GM10847 (cell line): Measurements from ENCODE around the gene MAMDC2.

ENCODE experiments used
- POLR2A ChIP-seq: IDR thresholded peaks from 2 replicates; pipeline ENCODE4 v1.6.1; 2011; ENCODE audit not compliant: insufficient read length; ENCODE audit errors: extremely low read depth

Gene MAMDC2

DNA sequence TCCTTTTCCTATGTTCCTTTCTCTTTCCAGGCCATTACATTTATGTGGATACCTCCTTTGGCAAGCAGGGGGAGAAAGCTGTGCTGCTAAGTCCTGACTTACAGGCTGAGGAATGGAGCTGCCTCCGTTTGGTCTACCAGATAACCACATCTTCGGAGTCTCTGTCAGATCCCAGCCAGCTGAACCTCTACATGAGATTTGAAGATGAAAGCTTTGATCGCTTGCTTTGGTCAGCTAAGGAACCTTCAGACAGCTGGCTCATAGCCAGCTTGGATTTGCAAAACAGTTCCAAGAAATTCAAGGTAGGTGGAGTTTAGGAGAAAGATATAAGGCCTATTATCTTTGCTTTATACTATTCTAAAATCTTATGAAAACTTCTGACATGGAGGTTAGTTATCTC lies 64.5 kb downstream of the MAMDC2 start:
- TF ChIP-seq POLR2A = no peak

DNA sequence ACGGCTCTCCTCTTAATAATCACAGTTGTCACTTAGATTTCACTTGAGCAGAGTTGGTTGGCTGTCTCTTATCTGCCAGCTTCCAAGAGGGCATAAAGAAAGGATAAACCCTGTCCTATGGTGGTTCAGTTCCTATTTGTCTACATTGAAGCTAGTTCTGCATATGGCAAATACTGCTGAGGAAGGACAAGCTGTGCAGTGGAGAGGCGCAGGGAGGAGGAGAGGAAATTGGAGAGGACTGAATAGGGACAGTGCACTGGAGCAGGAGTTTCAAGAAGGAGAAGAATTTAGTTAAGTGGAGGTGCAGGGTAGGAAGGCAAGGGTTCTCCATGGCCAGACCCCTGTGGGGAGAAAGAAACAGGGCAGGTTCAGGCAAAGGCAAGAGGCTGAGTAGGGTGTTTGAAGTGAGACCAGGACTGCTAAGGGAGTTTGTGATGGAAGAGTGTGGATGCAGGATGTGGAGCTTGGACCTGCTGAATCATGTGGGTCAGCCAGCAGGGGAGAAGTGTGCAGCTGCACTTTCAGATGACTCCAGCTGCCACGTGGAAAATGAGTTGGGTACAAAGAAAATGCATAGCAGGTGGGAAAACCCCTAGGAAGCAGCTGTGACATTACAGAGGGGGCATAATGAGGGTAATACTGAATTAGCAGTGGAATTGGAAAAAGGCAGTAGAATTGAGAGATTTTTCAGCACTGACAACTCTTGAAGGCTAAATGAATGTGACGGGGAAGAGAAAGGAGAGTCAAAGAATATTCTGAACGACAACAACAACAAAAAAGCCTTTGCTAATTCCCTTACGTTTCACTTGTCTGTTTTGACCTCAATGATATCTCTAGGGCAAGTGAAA lies 66.8 kb downstream of the MAMDC2 start:
- TF ChIP-seq POLR2A = no peak

DNA sequence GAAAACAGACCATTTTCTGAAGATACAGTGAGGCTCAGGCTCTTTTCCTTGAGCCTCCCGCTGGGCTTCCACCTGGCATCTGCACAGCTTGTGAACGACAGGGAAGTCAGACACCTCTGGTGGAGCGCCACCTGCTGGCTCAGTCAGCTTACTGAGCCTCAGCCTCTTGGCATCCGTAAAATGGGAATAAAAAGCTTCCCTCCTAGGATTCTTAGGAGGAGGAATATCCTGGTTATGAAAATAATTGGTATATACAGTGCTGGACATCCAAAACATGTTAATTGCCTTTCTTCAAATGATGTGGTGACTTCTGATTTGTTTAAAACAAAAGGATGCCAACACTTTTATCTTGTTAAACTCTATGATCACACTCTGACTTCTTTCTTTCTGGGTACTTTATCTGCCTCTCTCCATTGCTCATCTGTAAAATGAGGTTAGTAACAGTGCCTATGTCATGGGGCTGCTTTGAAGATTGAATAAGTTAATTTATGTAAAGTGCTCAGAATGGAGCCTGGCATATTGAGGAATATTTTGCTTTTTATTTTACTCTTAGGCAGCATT lies 67.5 kb downstream of the MAMDC2 start:
- no peak for TF ChIP-seq POLR2A

DNA sequence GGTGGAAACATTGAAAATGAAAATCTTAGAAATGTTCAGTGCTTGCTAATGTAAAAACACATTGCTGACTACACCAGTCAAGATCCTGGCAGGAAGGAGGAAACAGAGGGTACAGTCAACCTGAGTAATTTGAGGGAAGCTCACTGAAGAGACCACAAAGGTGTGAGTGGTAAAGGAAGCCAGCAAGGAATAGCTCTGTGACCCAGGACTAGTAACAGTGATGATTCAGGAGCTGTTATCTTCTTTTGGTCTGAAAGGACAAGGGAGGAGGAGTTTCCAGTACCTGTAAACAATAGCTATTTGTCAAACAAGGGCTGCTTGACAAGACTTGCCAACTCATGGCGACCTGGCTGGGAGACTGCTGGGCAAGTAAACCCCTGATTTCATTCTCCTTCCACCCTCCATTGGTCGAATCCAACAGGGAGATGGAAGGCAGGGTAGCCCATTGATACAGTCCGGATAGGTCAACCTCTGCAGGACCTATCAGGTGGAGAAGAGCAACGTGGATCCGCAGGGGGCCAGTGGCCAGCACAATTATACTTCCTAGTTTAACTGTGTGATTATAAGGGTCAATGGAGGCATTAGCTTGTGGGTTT lies 68.1 kb downstream of the MAMDC2 start:
- no peak for TF ChIP-seq POLR2A

DNA sequence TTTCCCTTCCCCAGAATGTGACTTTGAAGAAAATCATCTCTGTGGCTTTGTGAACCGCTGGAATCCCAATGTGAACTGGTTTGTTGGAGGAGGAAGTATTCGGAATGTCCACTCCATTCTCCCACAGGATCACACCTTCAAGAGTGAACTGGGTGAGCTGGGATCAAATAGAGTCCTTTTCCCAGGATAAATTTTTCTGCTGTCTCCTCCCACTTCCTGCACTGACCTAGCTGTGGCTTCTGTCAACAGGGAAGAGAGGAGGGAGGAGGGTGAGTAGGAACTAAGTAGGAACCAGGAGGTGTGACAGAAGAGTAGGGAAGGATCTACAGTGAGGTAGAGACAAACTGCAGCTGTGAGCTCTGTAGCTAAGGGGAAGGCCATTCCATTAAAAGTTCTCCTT lies 69.3 kb downstream of the MAMDC2 start:
- no peak for TF ChIP-seq POLR2A

DNA sequence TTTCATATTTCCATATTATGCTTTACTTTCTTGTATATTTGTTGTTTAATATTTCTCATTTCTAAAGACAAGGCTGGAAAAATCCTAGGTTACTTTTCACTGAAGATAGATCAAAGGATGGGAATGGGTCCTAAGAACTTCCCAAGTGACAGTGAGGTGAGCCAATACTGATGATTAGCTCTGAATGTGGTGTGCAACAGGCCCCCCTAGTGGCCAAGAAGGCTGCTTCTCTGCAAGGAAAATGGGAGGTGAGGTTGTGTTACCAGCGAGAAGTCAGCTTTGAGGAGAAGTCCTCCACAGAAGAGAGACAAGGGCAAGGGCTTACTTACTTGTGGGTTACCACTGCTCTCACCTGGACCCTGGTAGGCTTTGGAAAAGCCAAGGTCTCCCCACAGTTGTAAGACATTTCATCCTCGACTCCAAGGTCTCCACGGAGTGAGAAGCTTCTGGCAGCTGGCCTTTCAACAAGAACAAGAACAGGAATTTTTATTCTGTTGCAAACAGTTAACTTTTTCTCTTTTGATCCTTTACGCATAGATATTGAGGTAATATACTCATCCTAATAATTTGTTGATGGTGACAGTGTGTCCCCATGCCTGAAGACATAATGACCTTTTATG lies 69.9 kb downstream of the MAMDC2 start:
- no peak for TF ChIP-seq POLR2A

DNA sequence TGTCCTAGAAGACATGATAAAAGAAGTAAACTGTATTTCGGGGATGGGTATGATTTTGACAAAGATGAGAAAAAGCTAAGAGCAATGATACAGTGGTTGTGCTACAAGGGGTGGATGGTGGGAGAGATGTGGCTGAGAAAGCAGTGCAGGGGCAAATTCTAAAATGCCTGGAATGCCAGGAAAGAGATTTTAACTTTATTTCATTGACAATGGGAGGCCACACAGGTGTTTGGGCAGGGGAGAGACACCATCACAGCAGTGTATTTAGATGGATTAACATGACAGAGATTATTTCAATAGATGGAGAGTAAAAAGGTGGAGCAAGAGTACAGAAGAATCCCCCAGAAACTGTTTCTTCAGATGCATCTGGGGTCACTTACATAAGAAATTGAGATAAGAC lies 71.2 kb downstream of the MAMDC2 start:
- TF ChIP-seq POLR2A = no peak

DNA sequence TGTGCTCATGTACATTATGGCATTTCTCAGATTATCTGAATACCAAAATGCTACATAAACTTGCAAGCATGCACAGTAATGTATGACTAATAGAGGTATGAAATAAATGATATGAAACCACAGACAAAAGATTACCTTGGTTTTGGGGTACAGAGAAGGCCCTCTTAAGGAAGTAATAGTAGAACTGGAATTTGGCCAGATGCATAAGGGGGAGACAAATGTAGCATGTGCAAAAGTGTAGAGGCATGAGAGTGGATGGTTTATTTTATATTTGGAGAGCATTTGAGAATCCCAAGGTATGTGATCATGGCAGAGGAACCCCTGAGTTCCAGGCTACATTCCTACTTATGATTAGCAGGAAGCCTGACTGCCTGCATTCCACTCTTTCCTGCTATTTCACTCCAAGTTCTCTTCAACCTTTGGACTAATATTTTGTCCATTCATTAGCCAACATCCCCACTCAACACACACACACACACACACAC lies 74.2 kb downstream of the MAMDC2 start:
- TF ChIP-seq POLR2A = no peak

DNA sequence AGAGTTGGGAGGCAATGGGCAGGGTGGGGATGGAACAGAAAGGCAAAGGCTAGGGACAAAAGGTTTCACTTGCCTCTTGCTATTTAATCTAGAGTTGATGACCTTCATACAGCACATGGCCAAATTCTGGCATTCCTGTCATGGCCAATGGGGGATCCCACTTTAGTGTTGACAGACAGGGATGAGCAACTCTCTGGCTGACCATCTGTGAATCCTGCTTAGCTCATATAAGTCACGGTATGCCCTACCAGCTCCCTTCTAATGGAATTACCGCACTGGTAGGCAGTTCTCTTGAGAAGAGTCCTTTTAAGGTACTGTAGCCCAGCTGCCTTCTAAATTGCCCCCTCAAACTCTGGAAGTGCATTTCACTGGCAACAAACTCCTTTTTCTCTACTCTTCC lies 76.1 kb downstream of the MAMDC2 start:
- TF ChIP-seq POLR2A = no peak

DNA sequence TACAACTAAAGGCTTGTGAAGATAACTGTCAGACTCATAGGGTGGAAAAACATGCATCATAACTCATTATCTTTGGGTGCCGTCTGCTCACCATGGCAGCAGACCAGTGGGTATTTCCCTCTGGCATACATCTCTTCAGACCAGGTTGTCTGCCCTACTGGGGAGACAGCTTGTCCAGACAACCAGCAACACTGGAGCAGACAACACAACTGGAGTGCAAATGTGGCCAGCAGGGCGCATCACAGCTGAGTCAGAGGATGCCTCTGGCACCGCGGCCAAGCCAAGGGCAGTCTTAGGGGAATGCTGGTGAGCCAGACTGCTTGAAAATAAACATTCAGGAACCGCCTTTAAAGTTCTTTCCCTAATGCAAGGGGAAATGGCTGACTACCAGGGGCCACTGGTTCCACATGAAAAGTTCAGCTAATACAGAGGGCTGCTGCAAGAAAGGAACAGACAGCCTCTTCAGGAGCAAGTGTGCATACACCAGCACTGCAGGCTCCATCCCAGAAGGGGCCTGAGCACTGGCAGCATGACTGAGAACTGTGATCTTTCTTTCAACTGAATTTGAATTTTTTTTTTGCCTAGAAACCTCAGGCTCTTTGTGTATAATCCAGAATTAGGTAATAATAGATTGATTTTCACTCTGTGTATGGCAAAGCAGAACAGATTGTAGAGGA lies 77.3 kb downstream of the MAMDC2 start:
- no peak for TF ChIP-seq POLR2A

DNA sequence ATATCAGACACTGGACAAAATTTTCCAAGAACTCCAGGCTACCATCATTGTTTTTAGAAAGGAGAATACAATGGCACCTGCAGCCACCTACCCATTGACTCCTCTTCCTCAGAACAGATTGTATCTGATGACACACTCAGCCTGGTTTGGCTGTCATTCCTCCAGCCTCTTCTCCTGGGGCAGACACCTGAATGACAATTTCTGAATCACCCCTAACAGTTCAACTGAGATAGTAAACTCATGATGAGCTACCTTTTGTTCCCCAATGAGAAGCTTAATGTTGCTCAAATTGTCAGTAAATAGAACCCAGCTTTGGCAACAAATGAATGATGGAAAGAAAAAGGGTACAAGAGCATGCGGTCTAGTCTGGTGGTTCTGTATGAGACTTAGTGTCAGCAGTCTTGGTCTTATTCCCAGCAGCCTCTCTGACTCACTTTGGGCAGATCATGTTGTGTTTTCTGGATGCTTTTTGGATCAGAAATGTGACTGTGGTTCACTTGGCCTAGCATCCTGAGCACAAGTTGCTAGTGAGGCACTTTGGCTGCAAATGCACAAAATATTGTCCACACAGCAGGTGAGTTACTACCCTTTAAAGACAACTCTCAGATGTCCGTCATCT lies 78.3 kb downstream of the MAMDC2 start:
- no peak for TF ChIP-seq POLR2A

DNA sequence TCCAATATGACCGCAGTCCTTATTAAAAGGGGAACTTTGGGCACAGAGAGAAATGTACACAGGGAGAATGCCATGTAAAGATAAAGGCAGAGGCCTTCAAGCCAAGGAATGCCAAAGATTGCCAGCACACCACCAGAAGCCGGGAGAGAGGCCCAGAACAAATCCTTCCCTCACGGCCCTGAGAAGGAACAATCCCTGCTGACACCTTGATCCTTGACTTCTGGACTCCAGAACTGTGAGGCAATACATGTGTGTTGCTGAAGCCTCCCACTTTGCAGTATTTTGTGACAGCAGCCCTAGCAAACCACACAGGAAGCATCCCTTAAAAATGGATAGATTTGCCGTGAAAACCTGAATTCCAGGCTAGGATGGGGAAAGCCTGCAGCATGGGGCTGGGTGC lies 80.0 kb downstream of the MAMDC2 start:
- no peak for TF ChIP-seq POLR2A

DNA sequence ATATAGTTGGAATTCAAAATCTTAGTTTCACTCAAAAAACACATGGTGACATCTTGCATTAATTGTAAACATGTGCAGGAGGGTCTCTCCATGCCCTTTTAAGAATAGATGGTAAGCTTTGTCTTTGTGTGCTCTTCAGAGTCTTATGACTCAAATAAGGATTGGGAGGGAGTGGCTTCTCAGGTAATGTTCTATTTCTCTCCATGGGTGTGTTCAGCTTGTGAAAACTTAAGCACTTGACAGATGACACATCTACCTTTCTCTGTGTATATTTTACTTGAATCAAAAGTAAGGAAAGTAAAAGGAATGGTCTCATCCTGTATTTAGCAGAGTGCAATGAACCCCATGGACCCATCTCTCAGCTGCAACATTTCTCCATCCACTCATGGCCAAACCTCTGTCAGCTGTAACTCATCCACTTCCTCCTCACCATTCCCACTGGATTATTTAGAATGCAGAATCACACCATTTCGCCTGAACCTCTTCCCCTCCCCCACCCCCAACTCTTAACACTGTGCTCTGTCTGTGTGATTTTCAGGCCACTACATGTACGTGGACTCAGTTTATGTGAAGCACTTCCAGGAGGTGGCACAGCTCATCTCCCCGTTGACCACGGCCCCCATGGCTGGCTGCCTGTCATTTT lies 82.1 kb downstream of the MAMDC2 start:
- TF ChIP-seq POLR2A = no peak

DNA sequence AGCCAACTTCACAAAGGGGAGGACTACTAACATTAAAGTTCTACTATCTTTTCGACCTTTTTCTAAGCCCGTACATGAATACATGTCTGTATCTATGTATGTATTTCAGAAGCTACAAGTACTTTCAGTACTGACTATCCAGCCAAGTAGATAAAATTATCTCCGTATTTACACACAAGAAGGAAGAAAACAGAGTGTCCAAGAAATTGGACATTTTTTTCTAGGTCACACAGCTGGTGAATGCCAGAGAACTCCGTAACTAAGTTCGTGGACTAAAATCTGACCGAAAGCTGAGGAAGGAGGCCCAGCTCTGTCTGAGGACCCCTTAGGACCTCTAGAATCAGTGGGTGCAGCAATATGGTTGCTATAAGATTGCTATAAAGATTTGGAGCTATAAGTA lies 83.4 kb downstream of the MAMDC2 start:
- TF ChIP-seq POLR2A = no peak
